ENCODE data around the gene INHBE. TPM values are rescaled to one million over a fixed set of nuclear protein-coding genes. Genes with fewer than 3 reads are reported as not detected.

The INHBE gene
- total and polyA plus RNA-seq, 2 of the 8 experiments (the other 6 are each of a cell fraction or from before 2014, with no cell fraction given) = 10.2 to 18.8 TPM

- FAIRE-seq (no peak), DNase-seq (ENCODE audit: low read depth in 1 of 2, low spot score in 2 of 2) (no peak)
- no peak overlapping the region for H3K4ac ChIP-seq (replicated peaks; ENCODE audit: insufficient read length, low read depth, low read length)
- no peak overlapping the region for H3K14ac ChIP-seq (ENCODE audit: insufficient read length)
- no peaks in the 10 kb centered on the region for H3K4me1 ChIP-seq (replicated peaks in 1 of 4; ENCODE audit: control insufficient read depth in 3 of 4, insufficient read depth in 4 of 4, low read length in 3 of 4)
- H3K4me3 ChIP-seq (ENCODE audit: extremely low read depth in 1 of 4, insufficient read depth in 2 of 4, low read depth in 3 of 4, low read length in 4 of 4) = no peak overlapping the region
- no peak overlapping the region for H3K56ac ChIP-seq (replicated peaks; ENCODE audit: insufficient read length, low read depth, low read length)
- no peak overlapping the region for H2BK120ac ChIP-seq (replicated peaks; ENCODE audit: low read depth, low read length)
- no peaks in the 10 kb centered on the region for H3K27me3 ChIP-seq (replicated peaks in 1 of 4; ENCODE audit: control insufficient read depth in 3 of 4, extremely low read depth in 1 of 4, insufficient read depth in 3 of 4, low read length in 3 of 4)
- H2AK5ac ChIP-seq (ENCODE audit: low read depth, low read length) = no peak overlapping the region
- H3K36me3 ChIP-seq (ENCODE audit: control insufficient read depth in 2 of 4, insufficient read depth in 4 of 4, low read length in 3 of 4) = no peaks in the 10 kb centered on the region
- no peak overlapping the region for H2BK20ac ChIP-seq (ENCODE audit: low read length)
- no peaks in the 10 kb centered on the region for H4K20me1 ChIP-seq (replicated peaks in 1 of 2; ENCODE audit: control insufficient read depth in 1 of 2, insufficient read depth in 2 of 2, low read length in 2 of 2)
- 0 out of 2 replicates have a peak overlapping the region, but pooled peaks have one; percentile 29 for H2BK15ac ChIP-seq (ENCODE audit: low read length)
- H3K79me1 ChIP-seq (ENCODE audit: low read depth, low read length) = no peaks in the 10 kb centered on the region
- ChIA-PET POLR2A (ENCODE audit: partially characterized antibody) (interaction anchor here (0.9 to 4.6 kb wide), 2 partner anchors 9 to 14 kb away, joined by 3 to 34 read pairs; partner anchors contain the start of gene INHBE), CTCF (ENCODE audit: partially characterized antibody) (interaction anchor here (1.0 to 6.3 kb wide), 4 partner anchors 10 to 137 kb away, joined by 3 to 47 read pairs (median 4); partner anchors contain the start of gene INHBE)
- H2BK5ac ChIP-seq (ENCODE audit: low read depth, low read length) = no peak overlapping the region
- no peak overlapping the region for H2AFZ ChIP-seq (ENCODE audit: low read length)
- H3K18ac ChIP-seq (ENCODE audit: extremely low read depth, low read length) = no peak overlapping the region
- no peaks in the 10 kb centered on the region for H3K79me2 ChIP-seq (ENCODE audit: control insufficient read depth in 1 of 2, insufficient read depth in 2 of 2, low read length in 2 of 2)
- H3K23ac ChIP-seq (ENCODE audit: insufficient read length) = no peak overlapping the region
- WGBS, 2 experiments (ENCODE audit: extremely low coverage in 1 of 2, insufficient coverage in 1 of 2, insufficient read length in 1 of 2, insufficient replicate concordance in 2 of 2, low coverage in 1 of 2, low lambda C conversion rate in 2 of 2, missing lambda C conversion rate in 1 of 2) = 86% methylated on average over 5 of the region's 5 CpGs; no CpG with 5 or more reads in 1 of the 2 experiments
- no peak overlapping the region for H3K4me2 ChIP-seq (ENCODE audit: insufficient read depth in 1 of 2, low read depth in 2 of 2, low read length in 2 of 2)
- no peak overlapping the region for H4K91ac ChIP-seq (replicated peaks; ENCODE audit: insufficient read length, low read length)
- peaks cover 0 to 3% of the 10 kb centered on the region in 2 experiments; a peak in 2 of 4 replicates for H3K9me3 ChIP-seq (ENCODE audit: insufficient read depth in 2 of 2, low read depth in 1 of 2, low read length in 1 of 2)
- no peak overlapping the region for H3K27ac ChIP-seq (ENCODE audit: low read depth, low read length)
- H2BK12ac ChIP-seq (ENCODE audit: low read depth, low read length) = no peak overlapping the region
- H4K8ac ChIP-seq (ENCODE audit: extremely low read depth, insufficient read depth, low read length) = no peak overlapping the region
- no peak overlapping the region for H3K9ac ChIP-seq (replicated peaks in 1 of 4; ENCODE audit: extremely low read depth in 1 of 4, low read depth in 3 of 4, low read length in 3 of 4)
- H4K5ac ChIP-seq (ENCODE audit: insufficient read length, low read depth, low read length) = no peak overlapping the region
- no peaks in the 10 kb centered on the region for H3K23me2 ChIP-seq (ENCODE audit: low read depth, low read length)
- TF ChIP-seq ATF2 (IDR thresholded peaks at IDR 0.05; ENCODE audit: low read length) (no peak), SIN3A (conservative IDR thresholded peaks at IDR 0.05 in 1 of 2, IDR thresholded peaks at IDR 0.05 in 1 of 2; ENCODE audit: low read depth in 1 of 2, low read length in 2 of 2) (no peak), FOSL1 (IDR thresholded peaks at IDR 0.05; ENCODE audit: insufficient read depth, low read depth, low read length) (no peak), JUN (IDR thresholded peaks at IDR 0.05; ENCODE audit: low read depth, low read length) (no peak), BRCA1 (IDR thresholded peaks at IDR 0.05; ENCODE audit: low read depth, low read length) (no peak), POU5F1 (IDR thresholded peaks at IDR 0.05; ENCODE audit: low read depth, low read length) (no peak), JUND (IDR thresholded peaks at IDR 0.05; ENCODE audit: low read length) (no peak), GTF2F1 (IDR thresholded peaks at IDR 0.05; ENCODE audit: borderline replicate concordance, low read depth, low read length) (no peak), TEAD4 (IDR thresholded peaks at IDR 0.05; ENCODE audit: low read depth, low read length) (no peak)
- TF ChIP-seq, protein P1, sequence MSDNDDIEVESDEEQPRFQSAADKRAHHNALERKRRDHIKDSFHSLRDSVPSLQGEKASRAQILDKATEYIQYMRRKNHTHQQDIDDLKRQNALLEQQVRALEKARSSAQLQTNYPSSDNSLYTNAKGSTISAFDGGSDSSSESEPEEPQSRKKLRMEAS (IDR thresholded peaks at IDR 0.05) = no peak
Observed at GRCh38 chr12:57444744-57445143, 10.4 kb upstream of the INHBE start.
